Esophagus squamous epithelium (tissue), 4 donors: ENCODE measurements around the gene ZNHIT1.

ENCODE experiments used
- POLR2A ChIP-seq, 4 donors: fragments of 450-650 bp; IDR thresholded peaks; one replicate each; pipeline ENCODE4 v1.6.1; 2017; ENCODE audit warnings: antibody characterized with exemption in 4 of 4, mild to moderate bottlenecking in 4 of 4, moderate library complexity in 3 of 4
- TF ChIP-seq, protein P1 (sequence below), 6 experiments: fragments of 450-650 bp in 4 of 6; fragments of 200-600 bp in 2 of 6; sonication (generic) in 2 of 6; IDR thresholded peaks; one replicate each; pipeline ENCODE4 v1.5.1; 2016 to 2019; ENCODE audit warnings: antibody characterized with exemption in 6 of 6, mild to moderate bottlenecking in 4 of 6, moderate library complexity in 4 of 6

DNA sequence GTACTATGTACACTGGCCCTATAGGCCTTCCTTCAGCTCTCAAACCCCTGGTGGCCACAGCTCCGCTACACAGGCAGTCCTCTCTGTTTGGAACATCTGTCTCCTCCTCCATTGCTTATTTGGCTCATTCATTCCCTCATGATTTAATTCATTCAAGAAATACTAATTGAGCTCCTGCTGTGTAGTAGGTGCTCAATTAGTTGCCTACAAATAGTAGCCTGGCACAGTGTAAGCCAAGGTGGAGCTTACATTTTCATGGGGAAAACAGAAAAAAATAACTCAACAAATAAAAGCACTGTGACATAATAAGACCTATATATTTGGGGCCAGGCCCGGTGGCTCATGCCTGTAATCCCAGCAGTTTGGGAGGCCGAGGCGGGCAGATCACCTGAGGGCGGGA, 30.3 kb downstream of the ZNHIT1 start:
- TF ChIP-seq, protein P1, sequence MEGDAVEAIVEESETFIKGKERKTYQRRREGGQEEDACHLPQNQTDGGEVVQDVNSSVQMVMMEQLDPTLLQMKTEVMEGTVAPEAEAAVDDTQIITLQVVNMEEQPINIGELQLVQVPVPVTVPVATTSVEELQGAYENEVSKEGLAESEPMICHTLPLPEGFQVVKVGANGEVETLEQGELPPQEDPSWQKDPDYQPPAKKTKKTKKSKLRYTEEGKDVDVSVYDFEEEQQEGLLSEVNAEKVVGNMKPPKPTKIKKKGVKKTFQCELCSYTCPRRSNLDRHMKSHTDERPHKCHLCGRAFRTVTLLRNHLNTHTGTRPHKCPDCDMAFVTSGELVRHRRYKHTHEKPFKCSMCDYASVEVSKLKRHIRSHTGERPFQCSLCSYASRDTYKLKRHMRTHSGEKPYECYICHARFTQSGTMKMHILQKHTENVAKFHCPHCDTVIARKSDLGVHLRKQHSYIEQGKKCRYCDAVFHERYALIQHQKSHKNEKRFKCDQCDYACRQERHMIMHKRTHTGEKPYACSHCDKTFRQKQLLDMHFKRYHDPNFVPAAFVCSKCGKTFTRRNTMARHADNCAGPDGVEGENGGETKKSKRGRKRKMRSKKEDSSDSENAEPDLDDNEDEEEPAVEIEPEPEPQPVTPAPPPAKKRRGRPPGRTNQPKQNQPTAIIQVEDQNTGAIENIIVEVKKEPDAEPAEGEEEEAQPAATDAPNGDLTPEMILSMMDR (IDR thresholded peaks at IDR 0.05): no peak
- no peak for TF ChIP-seq POLR2A (IDR thresholded peaks at IDR 0.05)
